Uterus (tissue), 2 donors: ENCODE results near the gene NKD2.

Source experiments
- CTCF ChIP-seq, 4 experiments: fragments of 200-600 bp in 2 of 4; fragments of 450-650 bp in 2 of 4; sonication (generic) in 2 of 4; IDR thresholded peaks; one replicate each; pipeline ENCODE4 v1.5.1; 2016 to 2019; ENCODE audit warnings: antibody characterized with exemption in 4 of 4, mild to moderate bottlenecking in 2 of 4, moderate library complexity in 1 of 4
- POLR2A ChIP-seq, 2 donors: fragments of 450-650 bp; IDR thresholded peaks; one replicate each; pipeline ENCODE4 v1.6.1; 2016; ENCODE audit warnings: antibody characterized with exemption in 2 of 2, mild to moderate bottlenecking in 1 of 2, moderate library complexity in 1 of 2

- TF ChIP-seq CTCF (IDR thresholded peaks at IDR 0.05) = no peak
- no peak for TF ChIP-seq POLR2A (IDR thresholded peaks at IDR 0.05)
Measured at GRCh38 chr5:1000329-1000728, 8.3 kb upstream of the NKD2 start.
